HT1080 (cell line): ENCODE measurements around the gene EIF4G3. TPM values are rescaled to one million over a fixed set of nuclear protein-coding genes. Genes with fewer than 3 reads are reported as not detected.
"Not testable (repeated sequence)": the region's sequence is repeated elsewhere in the genome, so short reads cannot be mapped to it uniquely, and the experiment has no call there.

ENCODE experiments used
- DNase-seq: peaks from one replicate; pipeline ENCODE4 v3.0.0-alpha.2; 2015; ENCODE audit warnings: low read depth
- total RNA-seq: library from RNA; depleted of rRNA; stranded (reverse); fragments of >200 nt; shearing (Covaris generic); gene quantifications from 2 replicates; pipeline ENCODE4 v1.2.3, GENCODE V29; 2014

Gene EIF4G3
- total RNA-seq, 1 experiment from 2014 or later = 29.7 TPM

GRCh38 chr1:21114431-21114830 lies 62.3 kb downstream of the EIF4G3 start:
- DNase-seq = no peak

- no peak for DNase-seq
Observed at GRCh38 chr1:21110163-21110562, 66.5 kb downstream of the EIF4G3 start.

- no peak for DNase-seq
Observed at GRCh38 chr1:21106709-21107108, 70.0 kb downstream of the EIF4G3 start.

DNA sequence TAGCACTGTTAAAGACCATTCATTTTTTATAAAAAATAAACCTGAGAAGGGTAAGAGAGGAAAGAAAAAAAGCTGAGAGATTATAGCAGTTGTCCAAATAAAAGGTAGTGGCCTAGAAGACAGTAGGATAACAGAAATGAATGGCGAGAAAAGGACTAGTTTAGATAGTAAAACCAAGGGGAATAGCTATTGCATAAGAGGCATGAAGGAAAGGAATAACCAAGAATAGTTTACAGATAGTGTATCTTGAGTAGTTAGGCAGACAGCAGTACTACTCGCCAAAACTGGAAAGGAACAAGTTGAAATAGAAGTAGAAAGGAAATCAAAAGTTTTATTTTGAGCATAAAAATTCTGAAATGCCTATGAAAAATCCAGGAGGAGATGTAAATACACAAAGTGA lies 70.5 kb downstream of the EIF4G3 start:
- no peak for DNase-seq

- no peak for DNase-seq
Observed at GRCh38 chr1:21105807-21106206, 70.9 kb downstream of the EIF4G3 start.

GRCh38 chr1:21104683-21105082 lies 72.0 kb downstream of the EIF4G3 start:
- DNase-seq = no peak

- no peak for DNase-seq
Observed at GRCh38 chr1:21100481-21100921, 76.2 kb downstream of the EIF4G3 start.

- no peak for DNase-seq
Observed at GRCh38 chr1:21099869-21100131, 76.9 kb downstream of the EIF4G3 start.

DNA sequence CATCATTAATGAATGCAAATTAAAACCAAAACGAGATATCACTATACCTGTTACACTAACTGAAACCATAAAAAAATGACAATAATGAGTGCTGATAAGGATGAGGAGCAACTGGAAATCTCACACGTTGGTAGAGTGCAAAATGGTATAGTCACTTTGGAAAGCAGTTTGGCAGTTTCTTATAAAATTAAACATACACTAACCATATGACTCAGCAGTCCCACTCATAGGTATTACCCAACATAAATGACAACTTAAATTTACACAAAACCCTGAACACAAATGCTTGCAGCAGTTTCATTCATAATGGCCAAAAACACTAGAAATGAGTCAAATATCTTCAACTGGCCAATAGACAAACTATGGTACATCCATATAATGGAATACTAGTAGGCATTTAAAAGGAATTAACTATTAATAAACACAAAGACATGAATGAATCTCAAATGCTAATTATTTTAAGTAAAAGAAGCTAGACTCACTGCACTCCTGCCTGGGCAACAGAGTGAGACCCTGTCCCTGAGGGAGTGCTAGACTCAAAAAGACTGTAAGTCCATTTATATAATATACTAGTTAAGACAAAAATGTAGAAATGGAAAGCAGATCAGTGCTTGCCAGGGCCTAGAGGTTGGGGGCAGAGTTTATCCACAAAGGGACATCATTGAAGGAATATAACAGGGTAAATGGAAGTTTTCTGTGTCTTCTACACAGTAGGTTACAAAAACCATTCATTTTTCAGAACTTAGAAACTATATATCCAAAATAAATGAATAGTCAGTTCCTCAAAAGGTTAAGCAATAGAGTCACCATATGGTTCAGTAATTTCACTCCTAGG lies 77.4 kb downstream of the EIF4G3 start:
- DNase-seq = peak; percentile 59

- no peak for DNase-seq
Observed at GRCh38 chr1:21098186-21098915, 78.3 kb downstream of the EIF4G3 start.

GRCh38 chr1:21097729-21098128 lies 79.0 kb downstream of the EIF4G3 start:
- no peak for DNase-seq

GRCh38 chr1:21095976-21096375 lies 80.7 kb downstream of the EIF4G3 start:
- no peak for DNase-seq

- not testable (repeated sequence) for DNase-seq
Observed at GRCh38 chr1:21094282-21094681, 82.4 kb downstream of the EIF4G3 start.

- DNase-seq = not testable (repeated sequence)
Observed at GRCh38 chr1:21093271-21093958, 83.3 kb downstream of the EIF4G3 start.

DNA sequence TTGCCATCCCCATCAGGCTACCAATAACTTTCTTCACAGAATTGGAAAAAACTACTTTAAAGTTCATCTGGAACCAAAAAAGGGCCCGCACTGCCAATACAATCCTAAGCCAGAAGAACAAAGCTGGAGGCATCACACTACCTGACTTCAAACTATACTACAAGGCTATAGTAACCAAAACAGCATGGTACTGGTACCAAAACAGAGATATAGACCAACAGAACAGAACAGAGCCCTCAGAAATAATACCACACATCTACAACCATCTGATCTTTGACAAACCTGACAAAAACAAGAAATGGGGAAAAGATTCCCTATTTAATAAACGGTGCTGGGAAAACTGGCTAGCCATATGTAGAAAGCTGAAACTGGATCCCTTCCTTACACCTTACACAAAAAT lies 84.2 kb downstream of the EIF4G3 start:
- DNase-seq = not testable (repeated sequence)

DNA sequence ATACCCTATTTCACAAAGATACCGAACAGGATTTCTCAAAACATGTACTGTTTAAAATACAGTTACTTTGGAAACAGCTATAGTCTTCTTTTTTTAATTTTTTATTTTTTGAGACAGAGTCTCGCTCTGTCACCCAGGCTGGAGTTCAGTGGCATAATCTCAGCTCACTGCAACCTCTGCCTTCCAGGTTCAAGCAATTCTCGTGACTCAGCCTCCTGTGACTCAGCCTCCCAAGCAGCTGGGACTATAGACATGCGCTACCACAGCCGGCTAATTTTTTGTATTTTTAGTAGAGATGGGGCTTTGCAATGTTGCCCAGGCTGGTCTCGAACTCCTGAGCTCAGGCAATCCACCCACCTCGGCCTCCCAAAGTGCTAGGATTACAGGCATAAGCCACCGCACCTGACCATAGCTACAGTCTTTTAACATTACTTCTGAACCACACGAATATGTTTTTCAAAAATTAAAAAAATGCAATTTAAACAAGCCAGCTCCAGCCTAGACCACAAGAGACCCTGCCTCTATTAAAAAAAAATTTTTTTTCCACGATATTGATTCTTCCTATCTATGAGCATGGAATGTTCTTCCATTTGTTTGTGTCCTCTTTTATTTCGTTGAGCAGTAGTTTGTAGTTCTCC lies 85.5 kb downstream of the EIF4G3 start:
- DNase-seq = peak; percentile 91

DNA sequence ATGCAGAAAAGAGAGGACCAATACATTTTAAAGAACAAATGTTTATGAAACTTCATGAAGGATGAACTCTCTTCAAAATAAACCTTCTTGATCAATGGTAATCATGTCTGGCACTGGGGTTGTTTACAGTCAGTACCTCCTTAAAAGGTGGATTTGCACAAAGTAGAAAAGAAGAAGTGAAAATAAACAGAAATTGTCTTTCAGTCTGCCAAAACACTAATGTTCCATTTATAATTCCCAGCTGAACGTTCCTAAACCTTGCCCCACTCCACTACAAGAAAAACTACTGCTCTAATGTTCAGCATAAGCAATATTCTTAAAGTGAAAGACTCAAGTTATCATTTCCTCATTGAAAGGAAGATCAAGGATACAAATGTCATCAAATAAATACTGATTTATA lies 86.2 kb downstream of the EIF4G3 start:
- no peak for DNase-seq

DNA sequence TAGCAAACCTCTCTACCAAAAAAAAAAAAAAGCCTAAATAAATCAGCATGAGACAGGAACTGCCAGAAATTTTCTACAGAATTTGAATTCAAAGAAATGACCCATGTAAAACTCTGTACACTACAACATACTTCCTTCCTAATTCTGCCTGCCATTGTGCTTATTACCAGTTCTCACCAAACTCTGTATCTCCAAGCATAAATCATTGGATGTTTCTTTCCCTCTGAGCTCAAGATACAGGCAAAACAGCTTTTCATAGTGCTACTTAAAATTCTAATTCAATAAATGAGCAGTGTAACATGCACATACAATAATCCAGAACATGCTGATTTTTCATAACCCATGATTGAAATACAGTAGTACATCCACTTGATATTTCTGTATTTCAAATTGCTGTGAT lies 87.0 kb downstream of the EIF4G3 start:
- no peak for DNase-seq

- no peak for DNase-seq
Observed at GRCh38 chr1:21089299-21089698, 87.4 kb downstream of the EIF4G3 start.

GRCh38 chr1:21084111-21084810 lies 92.4 kb downstream of the EIF4G3 start:
- DNase-seq = no peak

GRCh38 chr1:21082073-21082472 lies 94.6 kb downstream of the EIF4G3 start:
- DNase-seq = no peak
